GM23338 (cell line): ENCODE measurements around the gene TMEM182. TPM values are rescaled to one million over a fixed set of nuclear protein-coding genes. Genes with fewer than 3 reads are reported as not detected.

Experiments
- ATAC-seq: fragments of 200-7000 bp; cut with Tn5 transposase; 3 replicates; pipeline ENCODE4 v1.9.1; 2020
- DNase-seq: peaks from one replicate; pipeline ENCODE4 v3.0.0-alpha.2; 2015; ENCODE audit warnings: low spot score
- H2AFZ ChIP-seq: fragments of 200-600 bp; sonication (generic); 2 replicates; pipeline ENCODE4 v1.8.0; 2016; ENCODE audit warnings: antibody characterized with exemption, mild to moderate bottlenecking, moderate library complexity
- H3F3A ChIP-seq: fragments of 200-600 bp; sonication (generic); replicated peaks from 2 replicates; pipeline ENCODE4 v1.8.0; 2017; ENCODE audit warnings: antibody characterized with exemption, mixed run types, low read depth
- H3K27ac ChIP-seq: fragments of 200-600 bp; sonication (generic); 2 replicates; pipeline ENCODE4 v1.6.1; 2016; ENCODE audit warnings: low read depth
- H3K27me3 ChIP-seq: fragments of 200-600 bp; sonication (generic); 2 replicates; pipeline ENCODE4 v1.8.0; 2016; ENCODE audit warnings: mild to moderate bottlenecking, mixed run types, moderate library complexity; ENCODE audit not compliant: insufficient read depth
- H3K36me3 ChIP-seq: fragments of 200-600 bp; sonication (generic); 2 replicates; pipeline ENCODE4 v1.8.0; 2016; ENCODE audit warnings: mild to moderate bottlenecking; ENCODE audit not compliant: insufficient read depth
- H3K4me1 ChIP-seq: fragments of 200-600 bp; sonication (generic); 2 replicates; pipeline ENCODE4 v1.8.0; 2016; ENCODE audit warnings: mild to moderate bottlenecking, moderate library complexity; ENCODE audit not compliant: insufficient read depth
- H3K4me2 ChIP-seq: fragments of 200-600 bp; sonication (generic); 2 replicates; pipeline ENCODE4 v1.7.1; 2017; ENCODE audit warnings: mixed run types
- H3K4me3 ChIP-seq: fragments of 200-600 bp; sonication (generic); 2 replicates; pipeline ENCODE4 v1.6.1; 2016; ENCODE audit warnings: mixed run types
- H3K79me2 ChIP-seq: fragments of 200-600 bp; sonication (generic); replicated peaks from 2 replicates; pipeline ENCODE4 v1.8.0; 2017; ENCODE audit warnings: mild to moderate bottlenecking; ENCODE audit not compliant: insufficient read depth
- H3K9me2 ChIP-seq: fragments of 200-600 bp; sonication (generic); 2 replicates; pipeline ENCODE4 v1.8.0; 2017; ENCODE audit not compliant: insufficient read depth
- H4K20me1 ChIP-seq: fragments of 200-600 bp; sonication (generic); replicated peaks from 2 replicates; pipeline ENCODE4 v1.8.0; 2017; ENCODE audit warnings: mild to moderate bottlenecking; ENCODE audit not compliant: insufficient read depth
- H3K27ac Mint-ChIP-seq: 2 replicates; pipeline ENCODE4 v1.8.0; 2020; ENCODE audit warnings: inconsistent platforms, mild to moderate bottlenecking, moderate library complexity, mixed read lengths
- H3K27me3 Mint-ChIP-seq: 3 replicates; pipeline ENCODE4 v1.8.0; 2022; ENCODE audit warnings: low read depth, mild to moderate bottlenecking, moderate library complexity, mixed read lengths, inconsistent platforms; ENCODE audit not compliant: insufficient read depth, poor library complexity
- H3K36me3 Mint-ChIP-seq: 3 replicates; pipeline ENCODE4 v1.8.0; 2021; ENCODE audit warnings: low read depth, mild to moderate bottlenecking, inconsistent platforms, moderate library complexity, mixed read lengths
- H3K4me1 Mint-ChIP-seq: 3 replicates; pipeline ENCODE4 v1.8.0; 2020; ENCODE audit warnings: mild to moderate bottlenecking, inconsistent platforms, mixed read lengths
- H3K4me3 Mint-ChIP-seq: 3 replicates; pipeline ENCODE4 v1.8.0; 2021; ENCODE audit warnings: moderate library complexity, mild to moderate bottlenecking, inconsistent platforms, mixed read lengths
- H3K9me3 Mint-ChIP-seq: 3 replicates; pipeline ENCODE4 v1.8.0; 2020; ENCODE audit warnings: moderate library complexity, mild to moderate bottlenecking, inconsistent platforms, mixed read lengths
- CREB1 ChIP-seq: fragments of 250-450 bp; sonication (Bioruptor Pico); IDR thresholded peaks from 2 replicates; pipeline ENCODE4 v1.5.0; 2020; ENCODE audit warnings: low read depth, mild to moderate bottlenecking, moderate library complexity
- EZH2 ChIP-seq: fragments of 200-600 bp; sonication (generic); IDR thresholded peaks from one replicate; pipeline ENCODE4 v1.8.0; 2017; ENCODE audit warnings: antibody characterized with exemption, mild to moderate bottlenecking, low read depth; ENCODE audit not compliant: unreplicated experiment
- EZH2phosphoT487 ChIP-seq: fragments of 200-600 bp; sonication (generic); IDR thresholded peaks from one replicate; pipeline ENCODE4 v1.8.1; 2018; ENCODE audit warnings: antibody characterized with exemption; ENCODE audit not compliant: unreplicated experiment
- JUNB ChIP-seq: IDR thresholded peaks from one replicate; pipeline ENCODE4 v1.6.1; 2016; ENCODE audit warnings: antibody characterized with exemption; ENCODE audit not compliant: unreplicated experiment
- NANOG ChIP-seq: IDR thresholded peaks from 2 replicates; pipeline ENCODE4 v1.6.1; 2016; ENCODE audit warnings: antibody characterized with exemption, borderline replicate concordance
- POLR2AphosphoS5 ChIP-seq: IDR thresholded peaks from 2 replicates; pipeline ENCODE4 v1.6.1; 2016; ENCODE audit warnings: antibody characterized with exemption, low read depth
- ZNF114 ChIP-seq: fragments of 250-450 bp; sonication (Bioruptor Pico); IDR thresholded peaks from 2 replicates; pipeline ENCODE4 v1.5.0; 2020; ENCODE audit warnings: mild to moderate bottlenecking, moderate library complexity
- ZNF331 ChIP-seq: fragments of 250-450 bp; sonication (Bioruptor Pico); IDR thresholded peaks from 2 replicates; pipeline ENCODE4 v1.5.0; 2020; ENCODE audit warnings: low read depth, mild to moderate bottlenecking, moderate library complexity
- polyA plus RNA-seq: library from polyadenylated mRNA; unstranded; fragments of >200 nt; fragmentation: Nextera tagmentation; extraction: Ambion mirVana; gene quantifications from 2 replicates; pipeline ENCODE4 v1.2.1, GENCODE V29; 2016
- total RNA-seq: library from RNA; depleted of rRNA; stranded (reverse); fragments of >200 nt; shearing (Covaris generic); gene quantifications from 2 replicates; pipeline ENCODE4 v1.2.3, GENCODE V29; 2014
- TF ChIP-seq, protein P1 (sequence below): IDR thresholded peaks from 2 replicates; pipeline ENCODE4 v1.6.1; 2016; ENCODE audit warnings: antibody characterized with exemption

TMEM182 gene
- total and polyA plus RNA-seq, 2 experiments from 2014 or later = 5.2 to 7.2 TPM

DNA sequence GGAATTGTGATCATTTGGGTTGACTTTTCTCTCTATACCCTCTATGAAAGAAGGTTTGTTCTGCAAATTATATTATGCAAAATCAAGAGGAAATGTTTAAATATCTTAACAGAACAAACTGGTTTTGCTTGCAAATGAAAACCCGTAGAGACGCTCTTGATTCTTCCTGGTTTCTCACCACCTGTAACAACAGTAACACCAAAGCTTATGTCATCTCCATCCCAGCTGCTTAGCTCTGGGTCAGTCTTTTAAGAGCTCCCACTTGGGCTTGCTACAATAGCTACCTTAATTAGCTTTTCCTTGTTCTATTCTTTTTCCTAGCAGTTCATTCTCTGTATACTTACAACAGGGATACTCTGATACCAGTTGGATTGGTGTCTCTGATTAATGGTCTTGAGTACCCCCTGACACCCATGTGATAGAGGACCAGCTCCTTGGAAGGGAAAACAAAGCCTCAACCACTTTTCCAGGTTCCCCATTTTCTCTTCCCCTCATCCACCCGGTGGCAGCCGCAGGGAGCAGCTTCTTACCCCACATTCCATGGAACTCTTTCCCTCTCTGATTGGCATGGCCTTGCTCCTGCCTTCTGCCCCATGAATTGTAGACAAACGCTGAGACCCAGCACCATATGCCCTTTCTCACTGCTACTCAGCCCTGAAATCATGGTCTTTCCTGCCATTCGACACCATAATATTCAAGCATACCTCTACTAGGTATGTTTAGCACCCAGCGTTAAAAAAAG lies 27.7 kb downstream of the TMEM182 start (continued):
- no peak for TF ChIP-seq JUNB
- TF ChIP-seq EZH2phosphoT487 = no peak
- no peak for TF ChIP-seq EZH2
- no peak for TF ChIP-seq POLR2AphosphoS5
- TF ChIP-seq NANOG = no peak
- no peak for TF ChIP-seq ZNF114 (CRISPR knock-in tag)

DNA sequence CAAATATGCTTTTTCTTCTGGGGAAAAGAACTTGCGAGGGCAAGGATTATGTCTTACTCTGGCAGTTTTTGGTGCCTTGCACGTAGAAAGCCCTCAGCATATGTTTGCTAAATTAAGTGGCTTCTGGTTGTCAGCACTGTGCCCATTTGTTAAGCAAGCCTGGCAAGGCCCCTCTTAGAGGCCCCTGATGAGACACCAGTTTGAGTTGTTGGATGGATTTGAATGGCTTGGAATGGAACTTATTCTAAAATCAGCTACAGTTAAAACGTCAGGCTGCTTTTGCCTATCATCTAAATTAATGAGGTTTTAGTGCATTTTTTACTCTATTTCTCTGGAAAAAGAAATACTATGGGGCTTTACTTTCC lies 28.2 kb downstream of the TMEM182 start:
- no peak overlapping the region for H3K27ac Mint-ChIP-seq
- H3F3A ChIP-seq = no peaks in the 10 kb centered on the region
- H3K27ac ChIP-seq = no peak overlapping the region
- DNase-seq = no peak
- no peak overlapping the region for H3K4me2 ChIP-seq
- H3K4me3 ChIP-seq = no peak overlapping the region
- H3K36me3 ChIP-seq = no peaks in the 10 kb centered on the region
- no peaks in the 10 kb centered on the region; the same call in 1 of the 2 replicates for H3K9me2 ChIP-seq
- H3K27me3 Mint-ChIP-seq = peaks cover 11% of the 10 kb centered on the region
- H4K20me1 ChIP-seq = no peaks in the 10 kb centered on the region
- H3K79me2 ChIP-seq = no peaks in the 10 kb centered on the region
- no peak overlapping the region for H3K4me3 Mint-ChIP-seq
- H3K9me3 Mint-ChIP-seq = no peaks in the 10 kb centered on the region
- peaks cover 27% of the 10 kb centered on the region for H3K4me1 Mint-ChIP-seq
- no peaks in the 10 kb centered on the region for H3K27me3 ChIP-seq
- H2AFZ ChIP-seq = no peak overlapping the region
- H3K36me3 Mint-ChIP-seq = peaks cover 4% of the 10 kb centered on the region
- no peak for TF ChIP-seq ZNF331 (CRISPR knock-in tag)
- no peak for TF ChIP-seq POLR2AphosphoS5
- TF ChIP-seq ZNF114 (CRISPR knock-in tag) = no peak
- H3K4me1 ChIP-seq = no peaks in the 10 kb centered on the region
- ATAC-seq = no peak

DNA sequence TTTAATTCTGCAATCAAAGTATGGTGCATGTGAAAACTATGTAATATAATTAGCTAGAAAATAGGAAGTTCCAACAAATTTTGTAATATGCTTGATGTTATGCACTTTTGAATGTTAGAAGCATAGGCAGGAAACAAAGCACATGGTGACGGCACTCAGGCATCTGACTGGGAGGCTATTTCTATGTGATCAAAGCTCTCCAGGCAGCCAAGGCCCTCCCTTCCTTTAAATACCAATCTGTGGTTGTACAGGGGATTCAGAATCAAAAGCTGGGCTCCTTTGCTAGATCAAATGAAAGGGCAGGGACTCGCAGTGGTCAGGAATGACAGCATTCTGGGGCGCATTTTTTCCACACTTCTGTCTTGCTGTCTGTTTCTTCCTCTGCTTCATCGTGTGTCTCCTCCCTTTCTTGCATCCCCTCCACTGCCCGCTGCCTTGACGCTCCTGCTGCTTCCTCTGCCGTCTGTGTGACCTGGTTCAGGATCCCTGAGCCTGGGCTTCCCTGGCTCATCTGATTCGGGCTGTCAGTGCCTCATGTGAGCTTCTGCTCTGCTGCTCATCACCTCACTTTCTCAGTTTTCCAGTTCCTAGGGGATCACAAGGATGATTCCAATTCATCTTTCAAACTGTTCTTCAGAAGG lies 30.9 kb downstream of the TMEM182 start:
- Histone ChIP-seq H3K4me3 (no peak overlapping the region), H3F3A (no peaks in the 10 kb centered on the region), H3K9me2 (no peaks in the 10 kb centered on the region), H4K20me1 (no peaks in the 10 kb centered on the region), H3K27ac (no peak overlapping the region), H3K36me3 (no peaks in the 10 kb centered on the region), H3K4me1 (no peaks in the 10 kb centered on the region), H3K79me2 (no peaks in the 10 kb centered on the region), H3K27me3 (no peaks in the 10 kb centered on the region), H2AFZ (no peak overlapping the region), H3K4me2 (no peak overlapping the region)
- Mint-ChIP-seq H3K27me3 (peaks cover 10% of the 10 kb centered on the region), H3K27ac (no peak overlapping the region; the same call in 1 of the 2 replicates), H3K4me3 (no peak overlapping the region), H3K4me1 (peaks cover 21% of the 10 kb centered on the region), H3K9me3 (no peaks in the 10 kb centered on the region), H3K36me3 (peaks cover 2% of the 10 kb centered on the region; the same call in 2 of the 3 replicates)
- ATAC-seq (peak; percentile 41), DNase-seq (peak; percentile 4)
- TF ChIP-seq CREB1 (CRISPR knock-in tag) = no peak
- no peak for TF ChIP-seq NANOG
- no peak for TF ChIP-seq EZH2phosphoT487
- TF ChIP-seq, protein P1, sequence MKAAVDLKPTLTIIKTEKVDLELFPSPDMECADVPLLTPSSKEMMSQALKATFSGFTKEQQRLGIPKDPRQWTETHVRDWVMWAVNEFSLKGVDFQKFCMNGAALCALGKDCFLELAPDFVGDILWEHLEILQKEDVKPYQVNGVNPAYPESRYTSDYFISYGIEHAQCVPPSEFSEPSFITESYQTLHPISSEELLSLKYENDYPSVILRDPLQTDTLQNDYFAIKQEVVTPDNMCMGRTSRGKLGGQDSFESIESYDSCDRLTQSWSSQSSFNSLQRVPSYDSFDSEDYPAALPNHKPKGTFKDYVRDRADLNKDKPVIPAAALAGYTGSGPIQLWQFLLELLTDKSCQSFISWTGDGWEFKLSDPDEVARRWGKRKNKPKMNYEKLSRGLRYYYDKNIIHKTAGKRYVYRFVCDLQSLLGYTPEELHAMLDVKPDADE = no peak
- no peak for TF ChIP-seq ZNF331 (CRISPR knock-in tag)
